Activated T-cell treated with anti-CD3 and anti-CD28 coated beads, Interleukin-2, amount 50 U/mL, for 72 hours (primary cell): Measurements from ENCODE around the gene CAPN1. TPM values are rescaled to one million over a fixed set of nuclear protein-coding genes. Genes with fewer than 3 reads are reported as not detected.
"Not testable (repeated sequence)": the region's sequence is repeated elsewhere in the genome, so short reads cannot be mapped to it uniquely, and the experiment has no call there.

Experiments
- ATAC-seq, 2 donors: fragments of 150-1000 bp; cut with Tn5 transposase; replicated peaks in 1 of 2; 2 replicates each; pipeline ENCODE4 v1.10.0; 2021; ENCODE audit warnings: moderate library complexity in 2 of 2, mild to moderate bottlenecking in 1 of 2
- DNase-seq, 2 donors: peaks; one replicate each; pipeline ENCODE4 v3.0.0; 2021 to 2022; ENCODE audit warnings: mixed read lengths in 1 of 2
- H3K27ac Mint-ChIP-seq: one replicate; pipeline ENCODE4 v1.8.0; 2022; ENCODE audit warnings: mild to moderate bottlenecking, moderate library complexity, mixed read lengths
- H3K27me3 Mint-ChIP-seq: one replicate; pipeline ENCODE4 v1.8.0; 2022; ENCODE audit warnings: low read depth, mixed read lengths
- H3K36me3 Mint-ChIP-seq, 2 donors: one replicate each; pipeline ENCODE4 v1.8.0; 2022; ENCODE audit warnings: mixed read lengths in 2 of 2, mild to moderate bottlenecking in 1 of 2; ENCODE audit not compliant: insufficient read depth in 2 of 2
- H3K4me1 Mint-ChIP-seq: one replicate; pipeline ENCODE4 v1.8.0; 2022; ENCODE audit warnings: low read depth, mixed read lengths
- H3K4me3 Mint-ChIP-seq, 2 donors: one replicate each; pipeline ENCODE4 v1.8.0; 2022; ENCODE audit warnings: mild to moderate bottlenecking in 2 of 2, mixed read lengths in 2 of 2, moderate library complexity in 2 of 2
- H3K9me3 Mint-ChIP-seq, 2 donors: one replicate each; pipeline ENCODE4 v1.8.0; 2022; ENCODE audit warnings: mixed read lengths in 2 of 2
- total RNA-seq, 2 donors: library from RNA; stranded (reverse); gene quantifications; one replicate each; pipeline ENCODE4 v1.2.3, GENCODE V29; 2022

The CAPN1 gene
- total RNA-seq, 2 donors from 2014 or later = 99.1 to 114 TPM

GRCh38 chr11:65150131-65150508 lies 31.6 kb upstream of the CAPN1 start:
- not testable (repeated sequence) for H3K4me3 Mint-ChIP-seq, H3K27me3 Mint-ChIP-seq, H3K27ac Mint-ChIP-seq, DNase-seq, ATAC-seq, H3K36me3 Mint-ChIP-seq, H3K9me3 Mint-ChIP-seq
- H3K4me1 Mint-ChIP-seq = peaks cover 14% of the 10 kb centered on the region

- ATAC-seq (peak; percentile 93 to 96), DNase-seq (peak; percentile 56 to 57)
- Mint-ChIP-seq H3K4me1 (peaks cover 14% of the 10 kb centered on the region), H3K27ac (no peak overlapping the region), H3K27me3 (no peaks in the 10 kb centered on the region), H3K36me3 (no peaks in the 10 kb centered on the region), H3K4me3 (peak overlapping the region; percentile 15 to 31), H3K9me3 (no peaks in the 10 kb centered on the region)
Observed at GRCh38 chr11:65150509-65151299, 31.0 kb upstream of the CAPN1 start.

DNA sequence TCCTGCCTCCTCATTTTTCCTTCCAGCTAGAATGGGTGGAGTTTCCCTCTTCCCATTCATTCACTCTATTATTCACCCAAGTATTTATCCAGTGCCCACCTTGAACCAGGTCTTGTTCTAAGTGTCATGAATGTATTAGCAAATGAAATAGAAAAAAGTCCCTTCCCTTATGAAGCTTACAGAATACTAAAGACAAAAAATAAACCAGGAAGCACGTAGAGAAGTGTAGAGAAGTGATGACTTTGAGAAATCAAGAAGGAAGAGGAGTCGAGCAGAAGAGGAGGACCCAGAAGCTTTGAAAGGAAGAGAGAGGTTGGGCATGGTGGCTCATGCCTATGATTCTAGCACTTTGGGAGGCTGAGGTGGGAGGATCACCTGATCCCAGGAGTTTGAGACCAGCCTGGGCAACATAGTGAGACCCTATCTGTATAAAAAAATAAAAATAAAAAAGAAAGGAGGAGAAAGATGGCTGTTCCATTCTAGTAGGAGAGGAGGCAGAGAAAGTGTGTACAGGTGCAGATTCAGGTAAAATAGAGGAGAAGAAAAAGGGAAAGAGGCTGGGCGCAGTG lies 30.3 kb upstream of the CAPN1 start:
- Mint-ChIP-seq H3K27ac (no peak overlapping the region), H3K27me3 (no peaks in the 10 kb centered on the region)
- no peak for DNase-seq

GRCh38 chr11:65152122-65152521 lies 29.6 kb upstream of the CAPN1 start:
- no peak for DNase-seq
- Mint-ChIP-seq H3K4me1 (peaks cover 14% of the 10 kb centered on the region), H3K27ac (no peak overlapping the region), H3K36me3 (no peaks in the 10 kb centered on the region), H3K9me3 (no peaks in the 10 kb centered on the region), H3K4me3 (peak overlapping the region in 1 of 2 donors; percentile 11), H3K27me3 (no peaks in the 10 kb centered on the region)
- ATAC-seq = no peak

More for the DNA sequence above, 30.3 kb upstream of the CAPN1 start:
- H3K36me3 Mint-ChIP-seq = no peaks in the 10 kb centered on the region
- H3K4me1 Mint-ChIP-seq = peaks cover 14% of the 10 kb centered on the region
- no peak for ATAC-seq
- H3K4me3 Mint-ChIP-seq = no peak overlapping the region
- no peaks in the 10 kb centered on the region for H3K9me3 Mint-ChIP-seq

DNA sequence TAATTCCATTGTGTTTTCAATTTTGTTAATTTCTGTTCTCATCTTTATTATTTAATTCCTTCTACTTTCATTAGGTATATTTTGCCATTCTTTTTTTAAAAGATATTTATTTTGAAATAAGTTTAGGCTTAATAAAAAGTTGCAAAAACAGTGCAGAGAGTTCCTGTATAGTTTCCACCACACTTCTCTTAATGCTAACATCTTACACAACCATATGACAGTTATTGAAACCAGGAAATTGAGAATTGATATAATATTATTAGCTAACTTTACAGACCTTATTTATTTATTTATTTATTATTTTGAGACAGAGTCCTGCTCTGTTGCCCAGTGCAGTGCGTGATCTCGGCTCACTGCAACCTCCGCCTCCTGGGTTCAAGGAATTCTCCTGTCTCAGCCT lies 25.5 kb upstream of the CAPN1 start:
- ATAC-seq (no peak), DNase-seq (no peak)
- peaks cover 4% of the 10 kb centered on the region for H3K4me1 Mint-ChIP-seq
- H3K9me3 Mint-ChIP-seq = no peaks in the 10 kb centered on the region
- no peak overlapping the region for H3K27ac Mint-ChIP-seq
- no peaks in the 10 kb centered on the region for H3K36me3 Mint-ChIP-seq
- H3K4me3 Mint-ChIP-seq = no peak overlapping the region
- H3K27me3 Mint-ChIP-seq = peaks cover 8% of the 10 kb centered on the region

DNA sequence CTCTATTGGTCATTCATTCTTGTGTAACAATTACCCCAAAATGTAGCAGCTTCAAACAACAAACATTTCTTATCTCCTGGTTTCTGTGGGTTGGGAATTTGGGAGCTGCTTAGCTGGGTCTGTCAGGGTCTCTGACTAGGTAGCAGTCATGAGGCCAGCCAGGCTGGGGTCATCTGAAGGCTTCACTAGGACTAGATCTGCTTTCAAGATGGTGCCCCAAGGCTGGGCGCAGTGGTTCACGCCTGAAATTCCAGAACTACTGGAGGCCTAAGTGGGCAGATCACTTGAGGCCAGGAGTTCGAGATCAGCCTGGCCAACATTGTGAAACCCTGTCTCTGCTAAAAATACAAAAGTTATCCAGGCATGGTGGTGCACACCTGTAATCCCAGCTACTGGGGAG lies 24.8 kb upstream of the CAPN1 start:
- no peaks in the 10 kb centered on the region for H3K36me3 Mint-ChIP-seq
- ATAC-seq (no peak), DNase-seq (no peak)
- no peak overlapping the region for H3K4me3 Mint-ChIP-seq
- H3K27me3 Mint-ChIP-seq = peaks cover 8% of the 10 kb centered on the region
- H3K4me1 Mint-ChIP-seq = peaks cover 4% of the 10 kb centered on the region
- H3K9me3 Mint-ChIP-seq = no peaks in the 10 kb centered on the region
- no peak overlapping the region for H3K27ac Mint-ChIP-seq

GRCh38 chr11:65157336-65157735 lies 24.4 kb upstream of the CAPN1 start:
- no peak for DNase-seq
- no peak for ATAC-seq
- peaks cover 8% of the 10 kb centered on the region for H3K27me3 Mint-ChIP-seq
- H3K36me3 Mint-ChIP-seq = no peaks in the 10 kb centered on the region
- no peaks in the 10 kb centered on the region for H3K9me3 Mint-ChIP-seq
- H3K27ac Mint-ChIP-seq = no peak overlapping the region
- no peak overlapping the region for H3K4me3 Mint-ChIP-seq
- H3K4me1 Mint-ChIP-seq = peaks cover 3% of the 10 kb centered on the region

- no peaks in the 10 kb centered on the region for H3K36me3 Mint-ChIP-seq
Observed at GRCh38 chr11:65159012-65159411, 22.7 kb upstream of the CAPN1 start.

GRCh38 chr11:65160643-65161042 lies 21.1 kb upstream of the CAPN1 start:
- no peak overlapping the region for H3K27ac Mint-ChIP-seq
- H3K4me3 Mint-ChIP-seq = no peak overlapping the region
- no peaks in the 10 kb centered on the region for H3K9me3 Mint-ChIP-seq
- no peaks in the 10 kb centered on the region for H3K4me1 Mint-ChIP-seq
- H3K36me3 Mint-ChIP-seq = no peaks in the 10 kb centered on the region
- no peak for DNase-seq
- no peak for ATAC-seq
- peaks cover 8% of the 10 kb centered on the region for H3K27me3 Mint-ChIP-seq

More at GRCh38 chr11:65159012-65159411, 22.7 kb upstream of the CAPN1 start:
- H3K4me3 Mint-ChIP-seq = no peak overlapping the region
- H3K4me1 Mint-ChIP-seq = no peaks in the 10 kb centered on the region
- ATAC-seq (no peak), DNase-seq (no peak)
- no peak overlapping the region for H3K27ac Mint-ChIP-seq
- no peaks in the 10 kb centered on the region for H3K9me3 Mint-ChIP-seq
- peaks cover 8% of the 10 kb centered on the region for H3K27me3 Mint-ChIP-seq

- H3K27me3 Mint-ChIP-seq = peaks cover 8% of the 10 kb centered on the region
- ATAC-seq (no peak), DNase-seq (no peak)
- no peaks in the 10 kb centered on the region for H3K9me3 Mint-ChIP-seq
- no peak overlapping the region for H3K4me3 Mint-ChIP-seq
- no peak overlapping the region for H3K27ac Mint-ChIP-seq
- peaks cover 5% of the 10 kb centered on the region for H3K4me1 Mint-ChIP-seq
- no peaks in the 10 kb centered on the region for H3K36me3 Mint-ChIP-seq
Observed at GRCh38 chr11:65163684-65164083, 18.0 kb upstream of the CAPN1 start.

- Mint-ChIP-seq H3K27ac (no peak overlapping the region), H3K27me3 (peaks cover under 1% of the 10 kb centered on the region)
Observed at GRCh38 chr11:65165410-65166317, 16.1 kb upstream of the CAPN1 start.

DNA sequence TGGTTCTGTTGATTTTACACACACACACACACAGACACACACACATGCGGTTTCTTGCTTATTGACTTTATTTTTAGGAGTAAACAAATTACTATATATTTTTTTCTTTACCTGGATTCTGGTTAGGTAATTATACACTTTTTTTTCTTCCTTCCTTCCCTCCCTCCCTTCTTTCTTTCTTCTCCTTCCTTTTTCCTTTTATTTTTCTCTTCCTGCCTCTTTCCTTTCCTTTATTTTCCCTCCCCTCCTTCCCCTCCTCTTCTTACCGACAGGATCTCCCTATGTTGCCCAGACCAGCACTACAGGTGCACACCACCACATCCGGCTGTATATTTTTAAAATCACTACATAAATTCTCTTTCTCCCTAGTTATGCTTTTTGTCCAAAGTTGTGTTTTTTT lies 14.8 kb upstream of the CAPN1 start:
- Mint-ChIP-seq H3K27me3 (no peaks in the 10 kb centered on the region), H3K4me1 (peaks cover 14% of the 10 kb centered on the region), H3K36me3 (no peaks in the 10 kb centered on the region), H3K27ac (no peak overlapping the region), H3K9me3 (no peaks in the 10 kb centered on the region), H3K4me3 (no peak overlapping the region)
- DNase-seq (no peak), ATAC-seq (no peak)

More at GRCh38 chr11:65165410-65166317, 16.1 kb upstream of the CAPN1 start:
- ATAC-seq (no peak), DNase-seq (no peak)
- Mint-ChIP-seq H3K9me3 (no peaks in the 10 kb centered on the region), H3K36me3 (no peaks in the 10 kb centered on the region), H3K4me1 (peaks cover 14% of the 10 kb centered on the region), H3K4me3 (no peak overlapping the region)

GRCh38 chr11:65167656-65168055 lies 14.1 kb upstream of the CAPN1 start:
- no peaks in the 10 kb centered on the region for H3K36me3 Mint-ChIP-seq
- H3K4me3 Mint-ChIP-seq = no peak overlapping the region
- no peaks in the 10 kb centered on the region for H3K9me3 Mint-ChIP-seq
- DNase-seq = no peak
- H3K27ac Mint-ChIP-seq = no peak overlapping the region
- no peaks in the 10 kb centered on the region for H3K27me3 Mint-ChIP-seq
- peaks cover 14% of the 10 kb centered on the region for H3K4me1 Mint-ChIP-seq
- no peak for ATAC-seq
